Left lung (tissue), 10 donors: ENCODE measurements around the gene PRICKLE3. TPM values are rescaled to one million over a fixed set of nuclear protein-coding genes. Genes with fewer than 3 reads are reported as not detected.
"Not testable (repeated sequence)": the region's sequence is repeated elsewhere in the genome, so short reads cannot be mapped to it uniquely, and the experiment has no call there.

ENCODE experiments used
- ATAC-seq: fragments of 200-7000 bp; cut with Tn5 transposase; one replicate; pipeline ENCODE4 v1.9.1; 2020; ENCODE audit warnings: moderate library complexity
- DNase-seq, 4 donors: peaks; one replicate each; pipeline ENCODE4 v3.0.0-alpha.2; 2013 to 2020
- H3K27ac ChIP-seq, 2 donors: fragments of 200-600 bp; sonication (generic) in 1 of 2; one replicate each; pipeline versions ENCODE4 v1.5.0 to v1.8.0; 2020 to 2021
- H3K27me3 ChIP-seq, 2 donors: fragments of 200-600 bp; sonication (generic) in 1 of 2; one replicate each; pipeline versions ENCODE4 v1.5.0 to v1.8.0; 2020 to 2021
- H3K36me3 ChIP-seq, 2 donors: fragments of 200-600 bp; sonication (generic) in 1 of 2; one replicate each; pipeline versions ENCODE4 v1.5.0 to v1.8.0; 2020 to 2021
- H3K4me1 ChIP-seq, 2 donors: fragments of 200-600 bp; one replicate each; pipeline ENCODE4 v1.8.0; 2021
- H3K4me3 ChIP-seq, 2 donors: fragments of 200-600 bp; sonication (generic) in 1 of 2; one replicate each; pipeline versions ENCODE4 v1.5.0 to v1.8.0; 2020 to 2021; ENCODE audit warnings: mild to moderate bottlenecking in 1 of 2
- H3K9me3 ChIP-seq, 2 donors: fragments of 200-600 bp; sonication (generic) in 1 of 2; one replicate each; pipeline versions ENCODE4 v1.5.0 to v1.8.0; 2020 to 2021
- CTCF ChIP-seq, 2 donors: fragments of 200-600 bp; sonication (generic) in 1 of 2; IDR thresholded peaks; one replicate each; pipeline versions ENCODE4 v1.5.0 to v1.8.0; 2021; ENCODE audit warnings: antibody characterized with exemption in 2 of 2
- intact Hi-C, 2 donors: fragments of 100-400 bp; cut with DNase I; formaldehyde crosslinking; loops; one replicate each; pipeline versions ENCODE4 v1.11.2 to v1.14.2; 2022
- polyA plus RNA-seq, 6 donors: library from polyadenylated mRNA; unstranded; fragments of 120-200 nt; gene quantifications; one replicate each; pipeline ENCODE4 v1.2.1, GENCODE V29; 2013; ENCODE audit not compliant: insufficient read length in 6 of 6
- total RNA-seq, 2 donors: library from RNA; stranded (reverse); fragmentation: NEBNext Ultra II Directional; extraction: Animal tissue kit (Norgen Biotek cat#: 25700); gene quantifications; one replicate each; pipeline ENCODE4 v1.2.1, GENCODE V29; 2021
- donor health status: DM: no; HTN: yes; CAD: no.
- donor health status: DM: no; HTN: no; CAD: no.

The PRICKLE3 gene
- total and polyA plus RNA-seq, 8 donors = 5.5 to 17.6 (median 5.8) TPM

- intact Hi-C loops = no loop called here
Observed at GRCh38 chrX:49174723-49175122, 11.4 kb downstream of the PRICKLE3 start.

GRCh38 chrX:49173544-49173943, 12.6 kb downstream of the PRICKLE3 start:
- Histone ChIP-seq H3K36me3 (peaks cover 0 to 49% of the 10 kb centered on the region in 2 donors), H3K4me1 (peaks cover 0 to 37% of the 10 kb centered on the region in 2 donors), H3K4me3 (peak overlapping the region in 1 of 2 donors; percentile 60)
- H3K27me3 ChIP-seq, ATAC-seq, DNase-seq, intact Hi-C loops, H3K9me3 ChIP-seq, H3K27ac ChIP-seq: not testable (repeated sequence)

More at GRCh38 chrX:49174723-49175122, 11.4 kb downstream of the PRICKLE3 start:
- no peak for ATAC-seq
- peaks cover 0 to 31% of the 10 kb centered on the region in 2 donors for H3K4me1 ChIP-seq
- no peak for DNase-seq
- no peak for TF ChIP-seq CTCF (IDR thresholded peaks at IDR 0.05)
- no peak overlapping the region for H3K27ac ChIP-seq
- peaks cover 0 to 61% of the 10 kb centered on the region in 2 donors for H3K36me3 ChIP-seq
- no peaks in the 10 kb centered on the region for H3K9me3 ChIP-seq
- H3K27me3 ChIP-seq = no peaks in the 10 kb centered on the region
- no peak overlapping the region for H3K4me3 ChIP-seq

GRCh38 chrX:49172280-49172780, 13.8 kb downstream of the PRICKLE3 start:
- peak overlapping the region; percentile 73 to 91 for H3K27ac ChIP-seq
- H3K4me3 ChIP-seq = peak overlapping the region; percentile 48 to 60
- H3K4me1 ChIP-seq = peaks cover 0 to 48% of the 10 kb centered on the region in 2 donors
- TF ChIP-seq CTCF (IDR thresholded peaks at IDR 0.05) = no peak
- intact Hi-C loops = no loop called here
- DNase-seq (peak in 2 of 4 donors; percentile 83 to 92), ATAC-seq (peak; percentile 80)
- peaks cover 0 to 37% of the 10 kb centered on the region in 2 donors for H3K36me3 ChIP-seq
- H3K9me3 ChIP-seq = no peaks in the 10 kb centered on the region
- H3K27me3 ChIP-seq = no peaks in the 10 kb centered on the region

GRCh38 chrX:49171752-49172279, 14.4 kb downstream of the PRICKLE3 start, which contains the start of gene PLP2:
Gene PLP2, plus strand, starts transcription at chrX:49171898. Its CDS starts 103 bp downstream, at chrX:49172001.
- DNase-seq = peak in 1 of 4 donors; percentile 89

GRCh38 chrX:49167740-49168108, 18.4 kb downstream of the PRICKLE3 start:
- DNase-seq = no peak
- H3K9me3 ChIP-seq = no peaks in the 10 kb centered on the region
- H3K36me3 ChIP-seq = no peaks in the 10 kb centered on the region
- ATAC-seq = no peak
- peak overlapping the region in 1 of 2 donors; percentile 38 for H3K4me3 ChIP-seq
- intact Hi-C loops = no loop called here
- TF ChIP-seq CTCF (IDR thresholded peaks at IDR 0.05) = no peak
- no peaks in the 10 kb centered on the region for H3K27me3 ChIP-seq
- peak overlapping the region; percentile 92 to 98 for H3K27ac ChIP-seq
- peaks cover 5 to 27% of the 10 kb centered on the region in 2 donors for H3K4me1 ChIP-seq

More at GRCh38 chrX:49171752-49172279, 14.4 kb downstream of the PRICKLE3 start, which contains the start of gene PLP2:
- H3K4me3 ChIP-seq = peak within 1 kb of the TSS; percentile 48 to 60
- H3K27ac ChIP-seq = peak within 1 kb of the TSS; percentile 73 to 91
- H3K9me3 ChIP-seq = no peaks in the 10 kb centered on the region
- no peak for TF ChIP-seq CTCF (IDR thresholded peaks at IDR 0.05)
- peak; percentile 42 for ATAC-seq
- peaks cover 0 to 32% of the 10 kb centered on the region in 2 donors for H3K36me3 ChIP-seq
- H3K4me1 ChIP-seq = peaks cover 3 to 43% of the 10 kb centered on the region in 2 donors
- intact Hi-C loops = no loop called here
- H3K27me3 ChIP-seq = no peaks in the 10 kb centered on the region
